Measurements from ENCODE around the gene SLC39A11. TPM values are rescaled to one million over a fixed set of nuclear protein-coding genes. Genes with fewer than 3 reads are reported as not detected.

The SLC39A11 gene
- total and polyA plus RNA-seq, 4 donors: 18.9 to 44.9 (median 28.2) TPM

DNA sequence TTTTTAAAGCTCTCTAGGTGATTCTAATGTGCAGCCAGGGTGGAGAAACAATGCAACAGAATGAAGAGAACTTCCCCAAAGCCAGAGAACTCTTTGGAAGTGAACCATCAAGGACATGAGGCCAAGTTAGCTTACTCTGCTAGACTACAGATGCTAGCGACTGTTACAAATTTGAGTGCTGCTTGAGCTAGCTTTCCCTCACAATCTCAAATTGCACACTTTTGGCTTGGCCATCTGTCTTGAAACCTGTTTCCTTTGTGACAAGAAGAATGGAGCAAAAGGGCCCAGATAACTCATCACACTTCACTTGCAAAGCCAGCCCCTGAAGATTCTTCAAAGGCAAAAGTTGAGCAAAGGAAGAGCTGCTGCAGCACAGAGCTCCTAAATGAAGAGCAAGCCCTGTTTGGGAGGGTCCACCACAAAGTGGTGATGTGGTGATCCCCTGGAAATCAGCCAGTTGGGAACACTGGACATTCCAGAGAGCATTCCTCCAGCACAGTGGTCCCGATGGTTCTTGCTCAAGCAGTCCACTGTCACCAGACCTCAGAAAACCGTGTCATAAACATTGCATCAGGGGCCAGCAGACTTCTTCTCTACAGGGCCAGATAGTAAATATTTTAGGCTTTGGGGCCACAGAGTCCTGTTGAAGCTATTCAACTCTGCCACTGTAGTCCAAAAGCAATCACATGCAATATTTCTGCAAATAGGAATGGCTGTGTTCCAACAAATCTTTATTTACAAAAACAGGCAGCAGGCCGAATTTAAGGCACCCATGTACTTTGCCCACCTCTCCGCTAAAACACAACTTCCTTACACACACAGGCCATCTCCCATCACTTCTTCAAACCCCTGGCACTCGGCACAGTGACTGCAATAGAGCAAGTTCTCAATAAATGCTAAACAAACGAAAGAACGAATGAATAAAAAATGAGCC, 21.2 kb downstream of the SLC39A11 start:
- Histone ChIP-seq H3K4me1 (ENCODE audit: control insufficient read depth in 4 of 4, insufficient read depth in 4 of 4, low read length in 3 of 4) (peaks cover 0 to 12% (median 6%) of the 10 kb centered on the region in 4 donors), H3K36me3 (ENCODE audit: control insufficient read depth in 4 of 4, insufficient read depth in 3 of 4, low read depth in 1 of 4, low read length in 3 of 4) (peaks cover 0 to 3% (median 0%) of the 10 kb centered on the region in 4 donors), H3K9me3 (ENCODE audit: control insufficient read depth in 4 of 4, low read length in 3 of 4) (no peaks in the 10 kb centered on the region), H3K9ac (ENCODE audit: low read depth in 1 of 2, low read length in 2 of 2) (no peak overlapping the region), H3K27ac (ENCODE audit: low read depth in 1 of 2, low read length in 2 of 2) (no peak overlapping the region), H3K4me3 (ENCODE audit: low read depth in 1 of 3, low read length in 3 of 3) (no peak overlapping the region), H3K27me3 (ENCODE audit: control insufficient read depth in 4 of 4, insufficient read depth in 4 of 4, low read length in 3 of 4) (no peaks in the 10 kb centered on the region)
- WGBS: 58% methylated on average over 8 of the region's 8 CpGs
- TF ChIP-seq YY1 (IDR thresholded peaks at IDR 0.05) (no peak), HNF4A (conservative IDR thresholded peaks at IDR 0.05) (peak in 1 of 2 donors; percentile 10)
- DNase-seq (ENCODE audit: low spot score): no peak

DNA sequence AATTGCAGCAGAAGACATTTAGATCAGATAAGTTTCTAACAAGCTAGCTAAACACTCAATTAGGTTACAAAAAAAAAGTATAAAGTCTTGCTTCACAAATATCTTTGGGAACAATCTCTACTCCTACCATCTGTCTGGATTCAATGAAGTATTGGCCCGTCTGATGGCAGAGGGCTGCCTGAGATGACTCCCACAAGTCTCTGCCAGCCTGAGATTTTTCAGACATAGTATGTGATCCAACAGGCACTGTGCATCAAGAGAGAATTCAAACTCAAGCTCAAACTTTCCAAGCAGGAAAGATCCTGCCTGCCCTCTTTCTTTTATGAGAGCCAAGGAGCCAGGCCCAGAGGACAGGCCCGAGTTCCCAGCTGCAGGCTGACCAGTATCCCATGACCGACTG, 22.6 kb downstream of the SLC39A11 start:
- H3K36me3 ChIP-seq (ENCODE audit: control insufficient read depth in 4 of 4, insufficient read depth in 3 of 4, low read depth in 1 of 4, low read length in 3 of 4): peaks cover 0 to 2% (median 0%) of the 10 kb centered on the region in 4 donors
- WGBS: 95% methylated on average over 3 of the region's 3 CpGs
- no peak for TF ChIP-seq YY1 (IDR thresholded peaks at IDR 0.05)
- no peak for TF ChIP-seq RXRA (IDR thresholded peaks at IDR 0.05)
- TF ChIP-seq EGR1 (IDR thresholded peaks at IDR 0.05; ENCODE audit: low read depth in 2 of 2): no peak
- TF ChIP-seq, protein P1, sequence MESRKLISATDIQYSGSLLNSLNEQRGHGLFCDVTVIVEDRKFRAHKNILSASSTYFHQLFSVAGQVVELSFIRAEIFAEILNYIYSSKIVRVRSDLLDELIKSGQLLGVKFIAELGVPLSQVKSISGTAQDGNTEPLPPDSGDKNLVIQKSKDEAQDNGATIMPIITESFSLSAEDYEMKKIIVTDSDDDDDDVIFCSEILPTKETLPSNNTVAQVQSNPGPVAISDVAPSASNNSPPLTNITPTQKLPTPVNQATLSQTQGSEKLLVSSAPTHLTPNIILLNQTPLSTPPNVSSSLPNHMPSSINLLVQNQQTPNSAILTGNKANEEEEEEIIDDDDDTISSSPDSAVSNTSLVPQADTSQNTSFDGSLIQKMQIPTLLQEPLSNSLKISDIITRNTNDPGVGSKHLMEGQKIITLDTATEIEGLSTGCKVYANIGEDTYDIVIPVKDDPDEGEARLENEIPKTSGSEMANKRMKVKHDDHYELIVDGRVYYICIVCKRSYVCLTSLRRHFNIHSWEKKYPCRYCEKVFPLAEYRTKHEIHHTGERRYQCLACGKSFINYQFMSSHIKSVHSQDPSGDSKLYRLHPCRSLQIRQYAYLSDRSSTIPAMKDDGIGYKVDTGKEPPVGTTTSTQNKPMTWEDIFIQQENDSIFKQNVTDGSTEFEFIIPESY (IDR thresholded peaks at IDR 0.05): no peak
- TF ChIP-seq JUND (IDR thresholded peaks at IDR 0.05): no peak
- no peak for TF ChIP-seq RAD21 (IDR thresholded peaks at IDR 0.05)
- TF ChIP-seq, protein P2, sequence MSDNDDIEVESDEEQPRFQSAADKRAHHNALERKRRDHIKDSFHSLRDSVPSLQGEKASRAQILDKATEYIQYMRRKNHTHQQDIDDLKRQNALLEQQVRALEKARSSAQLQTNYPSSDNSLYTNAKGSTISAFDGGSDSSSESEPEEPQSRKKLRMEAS (IDR thresholded peaks at IDR 0.05): no peak
- TF ChIP-seq, protein P3, sequence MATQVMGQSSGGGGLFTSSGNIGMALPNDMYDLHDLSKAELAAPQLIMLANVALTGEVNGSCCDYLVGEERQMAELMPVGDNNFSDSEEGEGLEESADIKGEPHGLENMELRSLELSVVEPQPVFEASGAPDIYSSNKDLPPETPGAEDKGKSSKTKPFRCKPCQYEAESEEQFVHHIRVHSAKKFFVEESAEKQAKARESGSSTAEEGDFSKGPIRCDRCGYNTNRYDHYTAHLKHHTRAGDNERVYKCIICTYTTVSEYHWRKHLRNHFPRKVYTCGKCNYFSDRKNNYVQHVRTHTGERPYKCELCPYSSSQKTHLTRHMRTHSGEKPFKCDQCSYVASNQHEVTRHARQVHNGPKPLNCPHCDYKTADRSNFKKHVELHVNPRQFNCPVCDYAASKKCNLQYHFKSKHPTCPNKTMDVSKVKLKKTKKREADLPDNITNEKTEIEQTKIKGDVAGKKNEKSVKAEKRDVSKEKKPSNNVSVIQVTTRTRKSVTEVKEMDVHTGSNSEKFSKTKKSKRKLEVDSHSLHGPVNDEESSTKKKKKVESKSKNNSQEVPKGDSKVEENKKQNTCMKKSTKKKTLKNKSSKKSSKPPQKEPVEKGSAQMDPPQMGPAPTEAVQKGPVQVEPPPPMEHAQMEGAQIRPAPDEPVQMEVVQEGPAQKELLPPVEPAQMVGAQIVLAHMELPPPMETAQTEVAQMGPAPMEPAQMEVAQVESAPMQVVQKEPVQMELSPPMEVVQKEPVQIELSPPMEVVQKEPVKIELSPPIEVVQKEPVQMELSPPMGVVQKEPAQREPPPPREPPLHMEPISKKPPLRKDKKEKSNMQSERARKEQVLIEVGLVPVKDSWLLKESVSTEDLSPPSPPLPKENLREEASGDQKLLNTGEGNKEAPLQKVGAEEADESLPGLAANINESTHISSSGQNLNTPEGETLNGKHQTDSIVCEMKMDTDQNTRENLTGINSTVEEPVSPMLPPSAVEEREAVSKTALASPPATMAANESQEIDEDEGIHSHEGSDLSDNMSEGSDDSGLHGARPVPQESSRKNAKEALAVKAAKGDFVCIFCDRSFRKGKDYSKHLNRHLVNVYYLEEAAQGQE (IDR thresholded peaks at IDR 0.05): no peak
- TF ChIP-seq GABPA (IDR thresholded peaks at IDR 0.05 in 1 of 2, conservative IDR thresholded peaks at IDR 0.05 in 1 of 2): no peak
- no peak for TF ChIP-seq NR2F2 (IDR thresholded peaks at IDR 0.05)
- TF ChIP-seq SP1 (IDR thresholded peaks at IDR 0.05): no peak
- TF ChIP-seq TAF1 (conservative IDR thresholded peaks at IDR 0.05): no peak
- no peak for TF ChIP-seq FOXA2 (IDR thresholded peaks at IDR 0.05)
- TF ChIP-seq FOXA1 (IDR thresholded peaks at IDR 0.05): no peak
- TF ChIP-seq, protein P4, sequence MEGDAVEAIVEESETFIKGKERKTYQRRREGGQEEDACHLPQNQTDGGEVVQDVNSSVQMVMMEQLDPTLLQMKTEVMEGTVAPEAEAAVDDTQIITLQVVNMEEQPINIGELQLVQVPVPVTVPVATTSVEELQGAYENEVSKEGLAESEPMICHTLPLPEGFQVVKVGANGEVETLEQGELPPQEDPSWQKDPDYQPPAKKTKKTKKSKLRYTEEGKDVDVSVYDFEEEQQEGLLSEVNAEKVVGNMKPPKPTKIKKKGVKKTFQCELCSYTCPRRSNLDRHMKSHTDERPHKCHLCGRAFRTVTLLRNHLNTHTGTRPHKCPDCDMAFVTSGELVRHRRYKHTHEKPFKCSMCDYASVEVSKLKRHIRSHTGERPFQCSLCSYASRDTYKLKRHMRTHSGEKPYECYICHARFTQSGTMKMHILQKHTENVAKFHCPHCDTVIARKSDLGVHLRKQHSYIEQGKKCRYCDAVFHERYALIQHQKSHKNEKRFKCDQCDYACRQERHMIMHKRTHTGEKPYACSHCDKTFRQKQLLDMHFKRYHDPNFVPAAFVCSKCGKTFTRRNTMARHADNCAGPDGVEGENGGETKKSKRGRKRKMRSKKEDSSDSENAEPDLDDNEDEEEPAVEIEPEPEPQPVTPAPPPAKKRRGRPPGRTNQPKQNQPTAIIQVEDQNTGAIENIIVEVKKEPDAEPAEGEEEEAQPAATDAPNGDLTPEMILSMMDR (IDR thresholded peaks at IDR 0.05; ENCODE audit: low read depth, low read length, missing input control): no peak
- no peak for TF ChIP-seq HNF4A (conservative IDR thresholded peaks at IDR 0.05)
- TF ChIP-seq, protein P5, sequence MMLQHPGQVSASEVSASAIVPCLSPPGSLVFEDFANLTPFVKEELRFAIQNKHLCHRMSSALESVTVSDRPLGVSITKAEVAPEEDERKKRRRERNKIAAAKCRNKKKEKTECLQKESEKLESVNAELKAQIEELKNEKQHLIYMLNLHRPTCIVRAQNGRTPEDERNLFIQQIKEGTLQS (IDR thresholded peaks at IDR 0.05): no peak
- H3K27me3 ChIP-seq (ENCODE audit: control insufficient read depth in 4 of 4, insufficient read depth in 4 of 4, low read length in 3 of 4): no peaks in the 10 kb centered on the region
- no peak overlapping the region for H3K27ac ChIP-seq (ENCODE audit: low read depth in 1 of 2, low read length in 2 of 2)
- no peak overlapping the region for H3K9ac ChIP-seq (ENCODE audit: low read depth in 1 of 2, low read length in 2 of 2)
- peaks cover 0 to 12% (median 6%) of the 10 kb centered on the region in 4 donors for H3K4me1 ChIP-seq (ENCODE audit: control insufficient read depth in 4 of 4, insufficient read depth in 4 of 4, low read length in 3 of 4)
- DNase-seq (ENCODE audit: low spot score): no peak
- H3K4me3 ChIP-seq (ENCODE audit: low read depth in 1 of 3, low read length in 3 of 3): no peak overlapping the region
- H3K9me3 ChIP-seq (ENCODE audit: control insufficient read depth in 4 of 4, low read length in 3 of 4): no peaks in the 10 kb centered on the region
